CD4-positive, alpha-beta T cell treated with Interleukin-17A for 1 hour (primary cell): ENCODE measurements around the gene CREBL2.

Experiments
- DNase-seq: peaks from one replicate; pipeline ENCODE4 v3.0.0-alpha.2; 2020

CREBL2 gene

DNA sequence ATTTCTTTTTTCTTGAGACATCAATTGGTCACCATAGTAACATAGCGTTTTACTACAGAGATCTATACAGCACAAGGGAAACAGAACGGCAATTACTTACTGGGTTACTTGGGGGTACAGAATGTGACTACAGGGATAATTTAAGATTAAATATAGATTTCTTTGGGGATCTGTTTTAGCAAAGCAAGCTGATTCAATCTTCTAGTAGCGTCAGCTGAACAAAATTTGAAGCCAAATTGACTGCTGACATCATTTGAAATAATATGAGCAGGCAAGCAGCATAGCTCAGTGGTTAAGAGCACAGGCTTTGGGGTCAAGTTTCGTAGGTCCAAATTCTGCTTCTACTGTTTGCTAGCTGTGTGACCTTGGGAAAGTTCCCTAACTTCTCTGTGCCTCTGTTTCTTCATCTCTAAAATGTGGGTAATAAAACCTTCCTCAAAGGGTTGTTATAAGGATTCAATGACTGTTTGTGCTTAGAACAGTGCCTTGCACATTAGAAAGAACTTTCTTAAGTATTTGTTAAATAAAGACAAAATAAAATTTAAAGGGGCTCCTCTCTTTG lies 71.5 kb downstream of the CREBL2 start:
- no peak for DNase-seq

DNA sequence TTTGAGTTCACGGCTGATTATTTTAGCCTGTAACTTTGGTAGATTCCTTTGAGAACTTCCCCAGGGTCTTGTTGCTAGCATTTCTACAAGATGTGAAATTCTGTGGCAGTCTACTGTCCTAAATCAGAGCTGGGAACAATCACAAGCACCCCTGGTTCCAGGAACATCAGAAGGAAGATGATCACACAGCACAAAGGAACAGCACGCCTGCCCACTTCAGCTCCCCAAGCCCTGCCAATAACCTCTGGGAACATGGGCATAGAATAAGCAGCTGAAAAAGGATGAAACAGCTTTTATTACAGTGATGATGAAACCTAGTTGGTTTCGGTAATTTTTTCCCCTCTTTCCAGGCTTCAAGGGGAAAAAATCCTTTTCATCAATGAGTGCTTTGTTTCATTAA lies 72.0 kb downstream of the CREBL2 start:
- no peak for DNase-seq

DNA sequence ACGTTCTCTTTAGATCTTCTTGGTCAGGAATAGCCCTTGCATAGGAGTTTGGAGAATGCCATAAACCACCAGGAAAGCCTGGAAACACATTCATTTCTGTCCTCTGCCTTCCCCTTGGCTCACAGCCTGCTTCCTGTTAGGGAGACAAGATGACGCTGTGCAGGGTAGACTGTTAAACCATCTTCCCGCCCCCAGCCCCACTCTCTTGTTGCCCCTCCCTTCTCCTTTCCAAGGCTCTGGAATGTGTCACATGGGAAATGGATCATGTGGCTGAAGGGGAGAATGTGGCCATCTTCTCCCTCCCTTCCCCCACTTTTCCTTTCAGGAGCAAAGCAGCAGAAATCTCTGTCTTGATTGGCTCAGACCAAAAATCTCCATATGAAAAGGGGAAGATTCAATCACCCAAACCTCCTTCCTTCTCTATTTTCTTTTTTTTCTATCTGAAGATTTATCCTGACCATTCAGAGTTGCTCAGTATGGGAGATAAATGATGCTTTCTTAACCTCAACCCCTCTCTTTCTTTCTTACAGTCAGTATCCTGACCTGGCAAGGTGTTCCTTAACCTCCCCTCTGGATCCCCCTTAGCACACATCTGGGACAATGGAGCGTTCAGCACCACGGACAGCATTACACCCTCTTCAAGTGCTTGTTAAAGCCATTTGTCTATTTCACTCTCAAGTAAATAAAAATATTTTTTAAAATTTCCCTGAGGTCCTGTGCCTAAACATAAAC lies 72.9 kb downstream of the CREBL2 start:
- no peak for DNase-seq

DNA sequence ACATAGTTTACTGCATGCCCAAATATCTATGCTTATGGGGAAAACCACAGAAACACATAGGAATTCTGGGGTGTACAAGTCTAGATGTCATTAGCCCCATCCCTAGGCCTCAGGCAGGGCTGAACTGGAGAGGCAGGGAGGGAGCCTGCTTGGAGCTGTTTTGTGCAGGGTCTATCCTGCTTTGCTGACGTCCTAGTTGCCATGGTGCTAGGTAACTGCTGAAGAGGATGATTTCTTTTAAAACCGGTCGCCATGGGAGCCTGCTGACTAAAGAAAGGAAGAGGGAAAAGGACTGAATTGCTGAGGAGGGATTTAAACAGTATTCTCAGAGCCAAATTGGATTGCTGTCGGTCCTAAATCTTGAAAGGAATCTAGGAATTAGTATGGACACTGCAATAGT lies 73.6 kb downstream of the CREBL2 start:
- DNase-seq, result no peak

DNA sequence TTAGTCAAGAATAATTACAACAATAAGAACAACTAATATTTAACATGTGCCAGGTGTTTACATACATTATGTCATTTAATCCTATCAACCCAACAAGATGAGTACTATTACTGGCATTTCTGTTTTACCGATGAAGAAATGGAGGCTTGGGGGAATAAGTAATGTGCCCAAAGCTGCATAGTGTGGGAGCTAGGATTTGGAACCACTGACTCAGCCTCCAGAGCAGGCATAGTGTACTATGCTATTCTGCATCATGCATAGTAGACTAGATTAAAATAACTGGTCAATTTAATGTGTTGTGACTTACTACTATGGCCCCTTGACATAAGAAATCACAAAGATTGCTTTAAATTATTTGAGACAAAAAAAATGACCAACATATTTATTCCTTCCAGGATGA lies 74.8 kb downstream of the CREBL2 start:
- no peak for DNase-seq

DNA sequence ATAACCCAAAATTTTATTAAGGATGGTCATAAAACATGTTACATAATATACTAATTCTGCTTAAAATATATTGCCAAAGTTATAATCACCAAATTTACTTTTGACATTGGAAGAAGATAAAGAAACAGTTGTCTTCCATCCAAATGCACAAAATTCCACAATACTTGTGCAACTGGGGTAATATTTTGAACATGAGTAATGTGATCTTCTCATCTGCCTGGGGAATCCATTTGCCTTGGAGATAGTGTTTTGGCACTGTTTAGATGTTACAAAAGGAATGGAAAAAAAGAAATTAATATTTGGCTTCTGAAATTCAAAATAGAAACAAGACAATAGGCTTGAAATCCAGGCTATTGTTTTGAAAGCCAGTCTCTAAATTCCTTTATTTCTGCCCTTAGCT lies 75.2 kb downstream of the CREBL2 start:
- DNase-seq, result no peak

DNA sequence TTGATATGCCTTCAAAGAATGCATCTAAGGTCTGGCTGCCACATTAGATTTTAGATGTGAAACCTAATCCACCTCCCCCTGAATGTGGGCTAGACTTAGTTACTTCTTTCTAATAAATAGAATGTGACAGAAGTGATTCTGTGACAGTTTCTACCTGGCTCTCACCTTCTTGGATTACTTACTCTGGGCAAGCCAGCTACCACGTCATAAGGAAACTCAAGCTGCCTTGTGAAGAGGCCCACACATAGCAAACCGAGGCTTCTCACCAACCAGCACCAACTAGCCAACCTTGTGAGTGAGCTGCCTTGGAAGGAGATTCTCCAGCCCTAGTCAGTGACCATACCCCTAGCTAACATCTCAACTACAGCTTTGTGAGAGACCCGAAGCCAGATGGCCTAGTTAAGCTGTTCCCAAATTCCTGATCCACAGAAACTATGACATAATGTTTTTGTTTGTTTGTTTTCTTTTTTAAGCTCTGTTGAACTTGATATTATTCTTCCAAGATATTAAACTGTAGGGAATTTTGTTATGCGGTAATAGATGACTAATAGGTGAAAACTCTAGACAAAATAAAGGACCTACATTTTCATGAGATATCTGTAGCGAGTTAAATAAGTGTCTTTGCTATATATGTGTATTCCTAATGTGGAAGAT lies 78.1 kb downstream of the CREBL2 start:
- no peak for DNase-seq

DNA sequence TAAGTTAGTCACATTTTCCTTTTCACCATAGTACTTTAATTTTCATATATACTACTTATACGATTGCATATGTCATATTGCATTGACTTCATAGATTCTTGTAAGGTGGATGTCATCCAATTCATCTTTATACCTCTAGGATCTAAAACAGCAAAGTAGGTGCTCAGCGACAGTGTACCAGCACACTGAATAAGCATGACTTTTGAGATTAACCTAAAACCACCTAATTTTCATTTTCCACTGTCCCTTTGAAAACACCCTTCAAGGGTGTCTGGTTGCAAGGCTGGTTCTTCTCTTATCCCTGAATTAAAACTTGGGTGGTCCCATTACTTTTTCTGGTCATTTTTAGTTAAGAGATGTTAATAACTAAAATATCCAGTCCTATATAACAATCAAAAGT lies 79.9 kb downstream of the CREBL2 start:
- no peak for DNase-seq

DNA sequence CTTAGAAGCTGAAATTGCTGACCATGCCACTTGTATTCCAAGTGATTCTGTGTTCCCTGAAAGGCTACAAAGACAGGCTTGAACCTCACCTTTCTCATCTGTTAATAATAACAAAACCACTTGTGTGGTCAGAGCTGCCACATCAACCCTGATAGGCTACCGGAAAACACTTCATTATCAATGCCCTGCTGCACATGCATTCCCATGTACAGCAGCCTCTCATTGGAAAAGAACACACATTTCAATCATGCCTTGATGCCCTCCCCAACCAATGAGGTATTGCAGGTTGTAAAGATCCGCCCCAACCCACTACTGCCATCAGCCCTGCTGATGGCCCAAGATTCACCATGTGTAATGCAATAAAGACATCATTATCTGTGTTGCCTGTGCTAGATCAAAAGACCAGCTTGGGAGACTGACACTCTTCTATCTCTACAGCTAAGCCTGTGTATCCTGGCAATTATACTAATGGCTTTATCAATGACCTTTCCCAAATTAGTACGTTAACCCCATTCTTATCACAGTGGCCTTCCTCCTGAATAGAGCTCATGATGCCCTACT lies 81.5 kb downstream of the CREBL2 start:
- no peak for DNase-seq
